Mucosa of descending colon (tissue), 3 donors: ENCODE data around the gene GFPT2. TPM values are rescaled to one million over a fixed set of nuclear protein-coding genes. Genes with fewer than 3 reads are reported as not detected.
A peak's percentile ranks its signal among the peaks of the same experiment; 100 is the strongest.

ENCODE experiments used
- ATAC-seq: fragments of 200-7000 bp; cut with Tn5 transposase; one replicate; pipeline ENCODE4 v1.9.1; 2020; ENCODE audit warnings: mild to moderate bottlenecking, moderate library complexity
- DNase-seq, 3 donors: peaks; one replicate each; pipeline ENCODE4 v3.0.0-alpha.2; 2020
- H3K36me3 ChIP-seq: fragments of 200-600 bp; one replicate; pipeline ENCODE4 v1.8.0; 2021; ENCODE audit warnings: low read depth, mild to moderate bottlenecking
- H3K4me1 ChIP-seq: fragments of 200-600 bp; one replicate; pipeline ENCODE4 v1.8.0; 2021; ENCODE audit warnings: low read depth, mild to moderate bottlenecking
- H3K4me3 ChIP-seq: fragments of 200-600 bp; one replicate; pipeline ENCODE4 v1.8.0; 2021; ENCODE audit warnings: mild to moderate bottlenecking
- H3K9me3 ChIP-seq: fragments of 200-600 bp; one replicate; pipeline ENCODE4 v1.8.0; 2021; ENCODE audit warnings: mild to moderate bottlenecking
- CTCF ChIP-seq: fragments of 200-600 bp; IDR thresholded peaks from one replicate; pipeline ENCODE4 v1.8.0; 2022; ENCODE audit warnings: antibody characterized with exemption, mild to moderate bottlenecking
- intact Hi-C, 2 donors: fragments of 100-400 bp; cut with DNase I in 1 of 2; cut with micrococcal nuclease in 1 of 2; formaldehyde crosslinking; loops; one replicate each; pipeline versions ENCODE4 v1.11.0 to v1.11.1; 2022; cut with DNase I, micrococcal nuclease
- total RNA-seq, 3 donors: library from RNA; stranded (reverse); fragmentation: NEBNext Ultra II Directional in 2 of 3; extraction: Animal tissue kit (Norgen Biotek cat#: 25700) in 2 of 3; gene quantifications; one replicate each; pipeline versions ENCODE4 v1.2.1 to v1.2.4, GENCODE V29; 2021 to 2023
- donor health status: DM: no; HTN: no; CAD: no; lungs with moderate emphysema.
- donor health status: DM: no; HTN: no; CAD: no.
- donor health status: DM: no; HTN: yes; CAD: no.

The GFPT2 gene
- total RNA-seq, 3 donors from 2014 or later: 1.3 to 17.4 (median 7.9) TPM

DNA sequence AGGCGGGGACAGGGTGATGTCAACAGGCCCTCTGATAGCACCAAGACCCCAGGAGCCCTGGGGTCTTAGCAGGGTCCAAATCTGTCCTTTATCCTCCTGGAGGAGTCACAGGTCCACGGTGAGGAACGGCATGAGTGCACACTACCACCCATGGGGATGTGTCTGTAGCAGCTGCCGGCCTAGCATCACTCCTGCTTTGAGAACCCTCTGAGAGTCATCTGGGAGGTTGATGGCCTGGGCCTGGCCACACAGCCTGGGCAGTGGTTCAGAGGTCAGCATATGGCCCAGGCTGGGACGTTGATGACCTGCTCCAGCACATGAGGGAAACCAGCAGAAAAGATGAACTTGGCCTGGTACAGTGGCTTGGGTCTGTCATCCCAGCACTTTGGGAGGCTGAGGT is 1.8 kb upstream of the GFPT2 start:
- Histone ChIP-seq H3K4me1 (peaks cover 17% of the 10 kb centered on the region), H3K36me3 (no peaks in the 10 kb centered on the region), H3K9me3 (no peaks in the 10 kb centered on the region), H3K4me3 (no peak overlapping the region)
- no peak for TF ChIP-seq CTCF
- intact Hi-C loops: no loop called here
- DNase-seq (no peak), ATAC-seq (no peak)

DNA sequence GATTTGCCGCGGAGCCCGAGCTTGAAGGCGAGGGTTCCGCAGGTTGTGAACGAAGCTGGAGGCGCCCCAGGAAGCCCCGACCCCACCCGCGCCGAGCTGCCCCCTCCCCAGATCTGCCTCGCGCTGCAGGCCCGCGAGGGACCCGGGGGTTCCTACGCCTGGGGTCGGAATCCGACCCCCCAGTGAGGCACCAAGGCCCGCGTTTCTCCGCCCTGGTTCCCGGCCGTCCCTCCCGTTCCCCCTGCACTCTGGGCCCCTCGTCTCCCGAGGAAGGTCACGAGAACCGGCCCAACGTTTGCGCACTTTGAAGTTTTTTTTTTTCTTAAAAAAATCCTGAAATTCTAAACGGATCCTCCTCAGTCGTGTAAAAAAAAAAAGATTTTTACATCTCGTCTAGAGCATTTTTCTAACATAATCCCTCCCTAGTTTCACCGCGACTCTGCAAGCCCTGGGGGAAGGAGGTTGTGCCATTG is 880 bp upstream of the GFPT2 start:
- Histone ChIP-seq H3K9me3 (no peaks in the 10 kb centered on the region), H3K36me3 (no peaks in the 10 kb centered on the region), H3K4me3 (no peak overlapping the region), H3K4me1 (peaks cover 17% of the 10 kb centered on the region)
- intact Hi-C loops: no loop called here
- no peak for ATAC-seq
- TF ChIP-seq CTCF: no peak
- no peak for DNase-seq

- intact Hi-C loops: no loop called here
- peak; percentile 6 for ATAC-seq
- peak in 1 of 3 donors; percentile 39 for DNase-seq
These were observed 754 bp downstream of the GFPT2 start for GRCh38 chr5:180352116-180353047.

DNA sequence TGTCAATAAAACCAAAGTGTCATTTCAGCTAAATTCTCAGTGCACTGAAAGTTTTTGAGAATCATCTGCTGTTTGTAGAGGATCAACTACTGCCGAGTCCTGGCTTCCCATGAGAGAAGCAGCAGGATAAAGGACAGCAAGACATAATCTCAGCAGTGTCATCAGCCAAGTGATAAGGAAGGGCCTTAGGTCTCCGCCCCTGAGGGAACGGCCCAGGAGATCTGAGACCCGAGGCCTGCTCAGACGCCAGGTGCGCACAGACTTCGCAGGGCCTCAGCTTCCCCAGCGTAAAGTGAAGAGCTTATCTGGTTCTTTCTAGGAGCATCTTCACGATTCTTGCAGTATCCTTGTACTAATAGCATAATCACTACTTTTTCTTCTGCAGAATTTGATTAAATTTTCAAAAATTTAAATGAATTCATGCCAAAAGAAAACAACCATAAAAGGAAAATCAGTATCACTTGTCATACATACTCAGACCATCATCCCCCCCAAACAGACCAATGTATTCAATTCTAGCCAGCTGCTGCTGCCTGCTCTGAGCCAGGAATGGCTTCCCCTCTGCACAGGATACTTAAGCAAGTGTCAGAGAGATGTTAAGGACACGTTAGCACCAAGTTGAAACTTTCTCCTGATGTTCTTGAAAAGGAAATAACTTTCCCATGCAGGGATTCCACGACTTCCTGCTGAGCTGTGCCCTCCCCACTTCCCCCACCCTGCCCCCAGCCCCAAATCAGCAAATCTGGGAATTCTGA is 2.2 kb downstream of the GFPT2 start:
- peaks cover 17% of the 10 kb centered on the region for H3K4me1 ChIP-seq
- no peak for TF ChIP-seq CTCF
- no peaks in the 10 kb centered on the region for H3K9me3 ChIP-seq
- intact Hi-C loops: no loop called here
- no peak for DNase-seq
- no peaks in the 10 kb centered on the region for H3K36me3 ChIP-seq
- ATAC-seq: no peak
- no peak overlapping the region for H3K4me3 ChIP-seq

More at GRCh38 chr5:180352116-180353047, 754 bp downstream of the GFPT2 start:
- Histone ChIP-seq H3K9me3 (no peaks in the 10 kb centered on the region), H3K4me1 (peaks cover 17% of the 10 kb centered on the region), H3K4me3 (peak overlapping the region; percentile 12), H3K36me3 (no peaks in the 10 kb centered on the region)
- TF ChIP-seq CTCF: no peak

DNA sequence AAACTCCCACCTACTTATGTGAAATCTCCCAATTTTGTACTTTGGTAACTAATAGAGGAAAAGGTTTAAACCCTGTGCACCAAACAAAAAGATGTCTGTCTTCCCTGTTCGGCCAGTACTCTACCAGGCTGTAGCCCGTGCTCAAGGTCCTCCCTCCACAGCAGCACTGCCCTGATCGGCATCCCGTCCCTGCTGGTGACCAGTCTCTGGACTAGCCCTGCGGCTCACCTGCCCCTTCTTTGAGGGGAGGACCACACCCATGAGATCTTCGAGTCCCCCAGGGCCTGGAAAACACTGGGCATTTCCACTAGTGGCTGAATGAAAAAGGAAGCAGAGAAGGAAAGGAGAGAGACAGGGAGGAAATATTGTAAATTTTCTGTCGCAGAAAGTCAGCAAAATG is 2.8 kb downstream of the GFPT2 start:
- intact Hi-C loops: no loop called here
- H3K9me3 ChIP-seq: no peaks in the 10 kb centered on the region
- TF ChIP-seq CTCF: no peak
- ATAC-seq (no peak), DNase-seq (no peak)
- no peaks in the 10 kb centered on the region for H3K36me3 ChIP-seq
- peaks cover 17% of the 10 kb centered on the region for H3K4me1 ChIP-seq
- no peak overlapping the region for H3K4me3 ChIP-seq
